ENCODE data around the gene KYNU.

KYNU gene

DNA sequence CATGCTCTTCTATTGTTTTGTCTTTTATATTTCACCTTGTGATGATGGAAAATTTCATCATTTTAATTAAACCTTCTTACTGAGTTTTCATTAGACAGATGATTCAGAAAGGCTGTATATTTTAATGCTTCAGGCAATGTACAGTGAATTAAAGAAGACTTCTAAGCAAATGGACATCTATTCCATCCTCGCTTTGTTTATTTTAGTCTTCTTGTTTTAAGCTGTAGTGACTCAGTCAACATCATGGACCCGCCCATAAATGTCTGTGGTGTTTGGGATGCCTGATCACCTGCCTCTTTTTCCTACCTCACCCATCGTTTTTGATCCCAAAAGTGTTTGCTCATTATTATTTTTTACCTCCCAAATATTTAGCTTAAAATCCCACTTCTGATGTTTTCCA, 43.1 kb downstream of the KYNU start:
- no peak overlapping the region for H3K9ac ChIP-seq (ENCODE audit: low read depth, low read length)
- DNase-seq: no peak
- H3K27me3 ChIP-seq (ENCODE audit: insufficient read depth, low read length, poor library complexity): peaks cover 9% of the 10 kb centered on the region
- H3K9me3 ChIP-seq (ENCODE audit: insufficient read depth, low read length, severe bottlenecking): no peaks in the 10 kb centered on the region
- H4K20me1 ChIP-seq (ENCODE audit: insufficient read depth, low read length): no peaks in the 10 kb centered on the region
- no peak overlapping the region for H3K4me3 ChIP-seq (ENCODE audit: low read depth in 1 of 2, low read length in 2 of 2)
- no peaks in the 10 kb centered on the region for H3K79me2 ChIP-seq (ENCODE audit: insufficient read depth, low read length)
- H2AFZ ChIP-seq (ENCODE audit: low read depth, low read length): no peak overlapping the region
- no peaks in the 10 kb centered on the region for H3K36me3 ChIP-seq (ENCODE audit: insufficient read depth, low read length)
- no peak for ATAC-seq (ENCODE audit: insufficient read depth, low read depth)
- no peak overlapping the region for H3K27ac ChIP-seq (ENCODE audit: low read length)
- TF ChIP-seq, protein P1, sequence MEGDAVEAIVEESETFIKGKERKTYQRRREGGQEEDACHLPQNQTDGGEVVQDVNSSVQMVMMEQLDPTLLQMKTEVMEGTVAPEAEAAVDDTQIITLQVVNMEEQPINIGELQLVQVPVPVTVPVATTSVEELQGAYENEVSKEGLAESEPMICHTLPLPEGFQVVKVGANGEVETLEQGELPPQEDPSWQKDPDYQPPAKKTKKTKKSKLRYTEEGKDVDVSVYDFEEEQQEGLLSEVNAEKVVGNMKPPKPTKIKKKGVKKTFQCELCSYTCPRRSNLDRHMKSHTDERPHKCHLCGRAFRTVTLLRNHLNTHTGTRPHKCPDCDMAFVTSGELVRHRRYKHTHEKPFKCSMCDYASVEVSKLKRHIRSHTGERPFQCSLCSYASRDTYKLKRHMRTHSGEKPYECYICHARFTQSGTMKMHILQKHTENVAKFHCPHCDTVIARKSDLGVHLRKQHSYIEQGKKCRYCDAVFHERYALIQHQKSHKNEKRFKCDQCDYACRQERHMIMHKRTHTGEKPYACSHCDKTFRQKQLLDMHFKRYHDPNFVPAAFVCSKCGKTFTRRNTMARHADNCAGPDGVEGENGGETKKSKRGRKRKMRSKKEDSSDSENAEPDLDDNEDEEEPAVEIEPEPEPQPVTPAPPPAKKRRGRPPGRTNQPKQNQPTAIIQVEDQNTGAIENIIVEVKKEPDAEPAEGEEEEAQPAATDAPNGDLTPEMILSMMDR (IDR thresholded peaks at IDR 0.05; ENCODE audit: borderline replicate concordance, extremely low read depth, low read length, poor library complexity, severe bottlenecking): no peak
- no peak for TF ChIP-seq EZH2 (IDR thresholded peaks at IDR 0.05; ENCODE audit: borderline replicate concordance, low read depth, low read length, severe bottlenecking)
- no peaks in the 10 kb centered on the region for H3K4me1 ChIP-seq (ENCODE audit: insufficient read depth, low read length)
- H3K4me2 ChIP-seq (ENCODE audit: insufficient read depth, low read length): no peak overlapping the region

GRCh38 chr2:142926445-142926844, 49.0 kb downstream of the KYNU start:
- no peaks in the 10 kb centered on the region for H3K4me1 ChIP-seq (ENCODE audit: insufficient read depth, low read length)
- TF ChIP-seq EZH2 (IDR thresholded peaks at IDR 0.05; ENCODE audit: borderline replicate concordance, low read depth, low read length, severe bottlenecking): no peak
- TF ChIP-seq, protein P1 (IDR thresholded peaks at IDR 0.05; ENCODE audit: borderline replicate concordance, extremely low read depth, low read length, poor library complexity, severe bottlenecking): no peak
- no peak for ATAC-seq (ENCODE audit: insufficient read depth, low read depth)

GRCh38 chr2:142930835-142931398, 53.5 kb downstream of the KYNU start:
- H2AFZ ChIP-seq (ENCODE audit: low read depth, low read length): no peak overlapping the region
- no peak overlapping the region for H3K4me2 ChIP-seq (ENCODE audit: insufficient read depth, low read length)
- no peak overlapping the region for H3K27ac ChIP-seq (ENCODE audit: low read length)
- DNase-seq (no peak), ATAC-seq (ENCODE audit: insufficient read depth, low read depth) (no peak)
- no peaks in the 10 kb centered on the region for H3K79me2 ChIP-seq (ENCODE audit: insufficient read depth, low read length)
- no peak overlapping the region for H3K9ac ChIP-seq (ENCODE audit: low read depth, low read length)
- TF ChIP-seq EZH2 (IDR thresholded peaks at IDR 0.05; ENCODE audit: borderline replicate concordance, low read depth, low read length, severe bottlenecking): no peak
- TF ChIP-seq, protein P1 (IDR thresholded peaks at IDR 0.05; ENCODE audit: borderline replicate concordance, extremely low read depth, low read length, poor library complexity, severe bottlenecking): no peak
- H3K4me3 ChIP-seq (ENCODE audit: low read depth in 1 of 2, low read length in 2 of 2): no peak overlapping the region
- no peaks in the 10 kb centered on the region for H3K9me3 ChIP-seq (ENCODE audit: insufficient read depth, low read length, severe bottlenecking)
- H4K20me1 ChIP-seq (ENCODE audit: insufficient read depth, low read length): no peaks in the 10 kb centered on the region
- no peaks in the 10 kb centered on the region for H3K27me3 ChIP-seq (ENCODE audit: insufficient read depth, low read length, poor library complexity)
- H3K36me3 ChIP-seq (ENCODE audit: insufficient read depth, low read length): no peaks in the 10 kb centered on the region
- no peaks in the 10 kb centered on the region for H3K4me1 ChIP-seq (ENCODE audit: insufficient read depth, low read length)

More at GRCh38 chr2:142926445-142926844, 49.0 kb downstream of the KYNU start:
- DNase-seq: no peak
- H3K79me2 ChIP-seq (ENCODE audit: insufficient read depth, low read length): no peaks in the 10 kb centered on the region
- H3K27ac ChIP-seq (ENCODE audit: low read length): no peak overlapping the region
- H4K20me1 ChIP-seq (ENCODE audit: insufficient read depth, low read length): no peaks in the 10 kb centered on the region
- no peaks in the 10 kb centered on the region for H3K36me3 ChIP-seq (ENCODE audit: insufficient read depth, low read length)
- peaks cover 6% of the 10 kb centered on the region for H3K27me3 ChIP-seq (ENCODE audit: insufficient read depth, low read length, poor library complexity)
- H3K9ac ChIP-seq (ENCODE audit: low read depth, low read length): no peak overlapping the region
- H3K4me2 ChIP-seq (ENCODE audit: insufficient read depth, low read length): no peak overlapping the region
- no peak overlapping the region for H3K4me3 ChIP-seq (ENCODE audit: low read depth in 1 of 2, low read length in 2 of 2)
- no peak overlapping the region for H2AFZ ChIP-seq (ENCODE audit: low read depth, low read length)
- H3K9me3 ChIP-seq (ENCODE audit: insufficient read depth, low read length, severe bottlenecking): no peaks in the 10 kb centered on the region

Data from DND-41 (cell line).